Gastroesophageal sphincter (tissue), 3 donors: Measurements from ENCODE around the gene HS3ST3A1.

Source experiments
- POLR2A ChIP-seq, 2 donors: fragments of 450-650 bp; IDR thresholded peaks; one replicate each; pipeline ENCODE4 v1.6.1; 2017; ENCODE audit warnings: antibody characterized with exemption in 2 of 2, mild to moderate bottlenecking in 2 of 2, moderate library complexity in 1 of 2
- POLR2AphosphoS5 ChIP-seq: sonication (generic); formaldehyde crosslinking; IDR thresholded peaks from one replicate; pipeline ENCODE4 v1.6.1; 2017; ENCODE audit warnings: antibody characterized with exemption
- TF ChIP-seq, protein P1 (sequence below), 4 experiments: fragments of 200-600 bp in 2 of 4; fragments of 450-650 bp in 2 of 4; sonication (generic) in 1 of 4; IDR thresholded peaks; one replicate each; pipeline ENCODE4 v1.5.1; 2017 to 2019; ENCODE audit warnings: antibody characterized with exemption in 4 of 4, mild to moderate bottlenecking in 2 of 4, moderate library complexity in 2 of 4

DNA sequence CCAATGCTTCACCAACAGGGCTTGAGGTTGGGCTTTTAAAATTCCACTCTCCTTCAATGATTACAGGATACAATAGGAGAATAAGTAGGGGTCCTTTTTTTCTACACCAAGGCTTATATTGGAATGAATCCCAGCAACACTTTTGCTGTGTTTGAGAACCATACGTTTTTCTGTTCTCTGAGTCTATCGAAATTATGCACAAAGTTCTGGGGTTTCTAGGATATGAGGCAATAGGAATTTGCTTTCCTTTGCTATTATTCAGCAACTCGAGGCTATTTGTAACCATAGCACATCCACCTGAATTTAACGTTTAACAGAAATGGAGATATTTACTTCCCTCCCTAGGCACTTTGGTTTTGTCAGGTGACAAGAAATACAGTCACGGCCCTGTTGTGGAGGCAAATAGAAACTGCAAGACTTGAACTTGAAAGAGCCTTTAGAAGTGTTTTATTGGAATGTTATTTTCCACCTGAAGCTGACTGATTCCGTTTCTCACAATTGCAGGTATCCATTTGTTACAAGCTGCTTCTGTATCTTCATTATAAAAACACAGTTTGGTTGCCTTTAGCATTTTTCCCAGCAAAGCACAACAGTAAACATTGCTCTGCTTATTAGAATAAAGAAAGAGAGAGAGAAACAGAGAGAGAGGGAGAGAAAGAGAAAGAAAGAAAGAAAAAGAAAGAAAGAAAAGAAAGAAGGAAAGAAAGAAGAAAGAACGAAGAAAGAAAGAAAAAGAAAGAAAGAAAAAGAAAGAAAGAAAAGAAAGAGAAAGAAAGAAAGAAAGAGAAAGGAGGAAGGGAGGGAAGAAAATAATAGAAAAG, 109.6 kb downstream of the HS3ST3A1 start:
- TF ChIP-seq, protein P1, sequence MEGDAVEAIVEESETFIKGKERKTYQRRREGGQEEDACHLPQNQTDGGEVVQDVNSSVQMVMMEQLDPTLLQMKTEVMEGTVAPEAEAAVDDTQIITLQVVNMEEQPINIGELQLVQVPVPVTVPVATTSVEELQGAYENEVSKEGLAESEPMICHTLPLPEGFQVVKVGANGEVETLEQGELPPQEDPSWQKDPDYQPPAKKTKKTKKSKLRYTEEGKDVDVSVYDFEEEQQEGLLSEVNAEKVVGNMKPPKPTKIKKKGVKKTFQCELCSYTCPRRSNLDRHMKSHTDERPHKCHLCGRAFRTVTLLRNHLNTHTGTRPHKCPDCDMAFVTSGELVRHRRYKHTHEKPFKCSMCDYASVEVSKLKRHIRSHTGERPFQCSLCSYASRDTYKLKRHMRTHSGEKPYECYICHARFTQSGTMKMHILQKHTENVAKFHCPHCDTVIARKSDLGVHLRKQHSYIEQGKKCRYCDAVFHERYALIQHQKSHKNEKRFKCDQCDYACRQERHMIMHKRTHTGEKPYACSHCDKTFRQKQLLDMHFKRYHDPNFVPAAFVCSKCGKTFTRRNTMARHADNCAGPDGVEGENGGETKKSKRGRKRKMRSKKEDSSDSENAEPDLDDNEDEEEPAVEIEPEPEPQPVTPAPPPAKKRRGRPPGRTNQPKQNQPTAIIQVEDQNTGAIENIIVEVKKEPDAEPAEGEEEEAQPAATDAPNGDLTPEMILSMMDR (IDR thresholded peaks at IDR 0.05), result no peak
- TF ChIP-seq POLR2A (IDR thresholded peaks at IDR 0.05) (no peak), POLR2AphosphoS5 (no peak)
